ENCODE measurements around the gene DNAJC27.
"Not testable (repeated sequence)": the region's sequence is repeated elsewhere in the genome, so short reads cannot be mapped to it uniquely, and the experiment has no call there.

- TF ChIP-seq POLR2A (IDR thresholded peaks at IDR 0.05; ENCODE audit: low read length); EP300 (IDR thresholded peaks at IDR 0.05); SMC3 (IDR thresholded peaks at IDR 0.05); JUN (IDR thresholded peaks at IDR 0.05): not testable (repeated sequence)
These were observed 39.6 kb upstream of the DNAJC27 start for GRCh38 chr2:25011342-25011741.

Measured in A549 (cell line).